ENCODE measurements around the gene EME2.

Gene EME2

GRCh38 chr16:1784977-1785845, 12.6 kb downstream of the EME2 start:
- Mint-ChIP-seq H3K9me3 (no peaks in the 10 kb centered on the region), H3K4me3 (peak overlapping the region; percentile 62), H3K4me1 (ENCODE audit: low read depth) (peaks cover 3% of the 10 kb centered on the region), H3K27me3 (ENCODE audit: low read depth) (no peaks in the 10 kb centered on the region), H3K36me3 (ENCODE audit: low read depth) (peaks cover 7% of the 10 kb centered on the region), H3K27ac (no peak overlapping the region)

- Mint-ChIP-seq H3K27ac (no peak overlapping the region), H3K4me1 (ENCODE audit: low read depth) (peaks cover 3% of the 10 kb centered on the region), H3K36me3 (ENCODE audit: low read depth) (peaks cover 7% of the 10 kb centered on the region), H3K9me3 (no peaks in the 10 kb centered on the region), H3K27me3 (ENCODE audit: low read depth) (no peaks in the 10 kb centered on the region), H3K4me3 (no peak overlapping the region)
These were observed 13.2 kb downstream of the EME2 start for GRCh38 chr16:1785846-1786170.

GRCh38 chr16:1786242-1787055, 13.8 kb downstream of the EME2 start:
- no peak overlapping the region for H3K27ac Mint-ChIP-seq
- H3K4me3 Mint-ChIP-seq: no peak overlapping the region
- H3K27me3 Mint-ChIP-seq (ENCODE audit: low read depth): no peaks in the 10 kb centered on the region
- peaks cover 1% of the 10 kb centered on the region for H3K4me1 Mint-ChIP-seq (ENCODE audit: low read depth)
- no peaks in the 10 kb centered on the region for H3K9me3 Mint-ChIP-seq
- H3K36me3 Mint-ChIP-seq (ENCODE audit: low read depth): peaks cover 7% of the 10 kb centered on the region

GRCh38 chr16:1787056-1787321, 14.4 kb downstream of the EME2 start:
- no peaks in the 10 kb centered on the region for H3K9me3 Mint-ChIP-seq
- H3K27ac Mint-ChIP-seq: no peak overlapping the region
- H3K36me3 Mint-ChIP-seq (ENCODE audit: low read depth): peaks cover 7% of the 10 kb centered on the region
- no peak overlapping the region for H3K4me3 Mint-ChIP-seq
- H3K27me3 Mint-ChIP-seq (ENCODE audit: low read depth): no peaks in the 10 kb centered on the region
- H3K4me1 Mint-ChIP-seq (ENCODE audit: low read depth): no peaks in the 10 kb centered on the region

GRCh38 chr16:1787322-1788094, 14.9 kb downstream of the EME2 start:
- Mint-ChIP-seq H3K27me3 (ENCODE audit: low read depth) (no peaks in the 10 kb centered on the region), H3K27ac (no peak overlapping the region), H3K4me3 (no peak overlapping the region), H3K9me3 (no peaks in the 10 kb centered on the region), H3K4me1 (ENCODE audit: low read depth) (no peaks in the 10 kb centered on the region), H3K36me3 (ENCODE audit: low read depth) (peaks cover 7% of the 10 kb centered on the region)

- Mint-ChIP-seq H3K9me3 (no peaks in the 10 kb centered on the region), H3K27ac (no peak overlapping the region), H3K27me3 (ENCODE audit: low read depth) (no peaks in the 10 kb centered on the region), H3K36me3 (ENCODE audit: low read depth) (peaks cover 7% of the 10 kb centered on the region), H3K4me3 (no peak overlapping the region), H3K4me1 (ENCODE audit: low read depth) (no peaks in the 10 kb centered on the region)
These were observed 15.6 kb downstream of the EME2 start for GRCh38 chr16:1788095-1788707.

GRCh38 chr16:1788708-1789100, 16.1 kb downstream of the EME2 start:
- no peak overlapping the region for H3K4me3 Mint-ChIP-seq
- H3K27ac Mint-ChIP-seq: no peak overlapping the region
- H3K36me3 Mint-ChIP-seq (ENCODE audit: low read depth): peaks cover 4% of the 10 kb centered on the region
- H3K9me3 Mint-ChIP-seq: no peaks in the 10 kb centered on the region
- H3K4me1 Mint-ChIP-seq (ENCODE audit: low read depth): no peaks in the 10 kb centered on the region
- no peaks in the 10 kb centered on the region for H3K27me3 Mint-ChIP-seq (ENCODE audit: low read depth)

- Mint-ChIP-seq H3K36me3 (ENCODE audit: low read depth) (peaks cover 4% of the 10 kb centered on the region), H3K27ac (no peak overlapping the region), H3K4me3 (no peak overlapping the region), H3K4me1 (ENCODE audit: low read depth) (no peaks in the 10 kb centered on the region), H3K27me3 (ENCODE audit: low read depth) (no peaks in the 10 kb centered on the region), H3K9me3 (no peaks in the 10 kb centered on the region)
These were observed 17.0 kb downstream of the EME2 start for GRCh38 chr16:1789643-1790045.

- no peaks in the 10 kb centered on the region for H3K27me3 Mint-ChIP-seq (ENCODE audit: low read depth)
- H3K36me3 Mint-ChIP-seq (ENCODE audit: low read depth): peaks cover 4% of the 10 kb centered on the region
- no peak overlapping the region for H3K27ac Mint-ChIP-seq
- H3K4me3 Mint-ChIP-seq: no peak overlapping the region
- H3K4me1 Mint-ChIP-seq (ENCODE audit: low read depth): no peaks in the 10 kb centered on the region
- no peaks in the 10 kb centered on the region for H3K9me3 Mint-ChIP-seq
These were observed 17.6 kb downstream of the EME2 start for GRCh38 chr16:1790261-1790610.

- Mint-ChIP-seq H3K27me3 (ENCODE audit: low read depth) (no peaks in the 10 kb centered on the region), H3K4me1 (ENCODE audit: low read depth) (no peaks in the 10 kb centered on the region), H3K36me3 (ENCODE audit: low read depth) (peaks cover 4% of the 10 kb centered on the region), H3K4me3 (no peak overlapping the region), H3K9me3 (no peaks in the 10 kb centered on the region), H3K27ac (no peak overlapping the region)
These were observed 18.1 kb downstream of the EME2 start for GRCh38 chr16:1790611-1791255.

- Mint-ChIP-seq H3K4me3 (no peak overlapping the region), H3K4me1 (ENCODE audit: low read depth) (no peaks in the 10 kb centered on the region), H3K27ac (no peak overlapping the region), H3K27me3 (ENCODE audit: low read depth) (no peaks in the 10 kb centered on the region), H3K36me3 (ENCODE audit: low read depth) (peaks cover 4% of the 10 kb centered on the region), H3K9me3 (no peaks in the 10 kb centered on the region)
These were observed 18.8 kb downstream of the EME2 start for GRCh38 chr16:1791256-1791942.

- Mint-ChIP-seq H3K36me3 (ENCODE audit: low read depth) (peaks cover 4% of the 10 kb centered on the region), H3K27ac (no peak overlapping the region), H3K4me1 (ENCODE audit: low read depth) (no peaks in the 10 kb centered on the region), H3K4me3 (no peak overlapping the region), H3K27me3 (ENCODE audit: low read depth) (no peaks in the 10 kb centered on the region), H3K9me3 (peaks cover 2% of the 10 kb centered on the region)
These were observed 19.6 kb downstream of the EME2 start for GRCh38 chr16:1791943-1792812.

Measured in T-helper 1 cell treated with Interleukin-12 subunit alpha and Interleukin-12 subunit beta and Interleukin-4 antibody, amounts not matched to agents 30 μg/mL and 1 μg/mL, for 36 hours (primary cell).